ENCODE measurements around the gene GJB1. TPM values are rescaled to one million over a fixed set of nuclear protein-coding genes. Genes with fewer than 3 reads are reported as not detected.

GJB1 gene
- total RNA-seq, 1 experiment from 2014 or later = not detected

DNA sequence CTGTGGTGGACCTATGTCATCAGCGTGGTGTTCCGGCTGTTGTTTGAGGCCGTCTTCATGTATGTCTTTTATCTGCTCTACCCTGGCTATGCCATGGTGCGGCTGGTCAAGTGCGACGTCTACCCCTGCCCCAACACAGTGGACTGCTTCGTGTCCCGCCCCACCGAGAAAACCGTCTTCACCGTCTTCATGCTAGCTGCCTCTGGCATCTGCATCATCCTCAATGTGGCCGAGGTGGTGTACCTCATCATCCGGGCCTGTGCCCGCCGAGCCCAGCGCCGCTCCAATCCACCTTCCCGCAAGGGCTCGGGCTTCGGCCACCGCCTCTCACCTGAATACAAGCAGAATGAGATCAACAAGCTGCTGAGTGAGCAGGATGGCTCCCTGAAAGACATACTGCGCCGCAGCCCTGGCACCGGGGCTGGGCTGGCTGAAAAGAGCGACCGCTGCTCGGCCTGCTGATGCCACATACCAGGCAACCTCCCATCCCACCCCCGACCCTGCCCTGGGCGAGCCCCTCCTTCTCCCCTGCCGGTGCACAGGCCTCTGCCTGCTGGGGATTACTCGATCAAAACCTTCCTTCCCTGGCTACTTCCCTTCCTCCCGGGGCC, 1.2 kb downstream of the GJB1 start:
- H3K14ac ChIP-seq (ENCODE audit: insufficient read depth, low read length) = no peak overlapping the region; the same call in 1 of the 2 replicates
- H3K27me3 Mint-ChIP-seq (ENCODE audit: low read depth) = no peaks in the 10 kb centered on the region; the same call in 1 of the 2 replicates
- H4K20me1 ChIP-seq (ENCODE audit: control insufficient read depth, insufficient read depth, insufficient read length) = no peaks in the 10 kb centered on the region
- no peak overlapping the region for H3K18ac ChIP-seq (ENCODE audit: insufficient read length, low read depth, low read length)
- H2BK15ac ChIP-seq (ENCODE audit: low read depth, low read length) = no peak overlapping the region
- 0 out of 5 replicates have a peak overlapping the region, but pooled peaks of 1 of the 2 experiments have one; percentile 45 for H3K4me3 Mint-ChIP-seq
- H3K9me3 Mint-ChIP-seq = peaks cover 61 to 78% of the 10 kb centered on the region in 2 experiments
- no peak overlapping the region for H3K9ac ChIP-seq (ENCODE audit: extremely low read depth, insufficient read length, low read length)
- no peak overlapping the region for H4K91ac ChIP-seq (ENCODE audit: insufficient read length, low read depth, low read length)
- TF ChIP-seq, protein P1, sequence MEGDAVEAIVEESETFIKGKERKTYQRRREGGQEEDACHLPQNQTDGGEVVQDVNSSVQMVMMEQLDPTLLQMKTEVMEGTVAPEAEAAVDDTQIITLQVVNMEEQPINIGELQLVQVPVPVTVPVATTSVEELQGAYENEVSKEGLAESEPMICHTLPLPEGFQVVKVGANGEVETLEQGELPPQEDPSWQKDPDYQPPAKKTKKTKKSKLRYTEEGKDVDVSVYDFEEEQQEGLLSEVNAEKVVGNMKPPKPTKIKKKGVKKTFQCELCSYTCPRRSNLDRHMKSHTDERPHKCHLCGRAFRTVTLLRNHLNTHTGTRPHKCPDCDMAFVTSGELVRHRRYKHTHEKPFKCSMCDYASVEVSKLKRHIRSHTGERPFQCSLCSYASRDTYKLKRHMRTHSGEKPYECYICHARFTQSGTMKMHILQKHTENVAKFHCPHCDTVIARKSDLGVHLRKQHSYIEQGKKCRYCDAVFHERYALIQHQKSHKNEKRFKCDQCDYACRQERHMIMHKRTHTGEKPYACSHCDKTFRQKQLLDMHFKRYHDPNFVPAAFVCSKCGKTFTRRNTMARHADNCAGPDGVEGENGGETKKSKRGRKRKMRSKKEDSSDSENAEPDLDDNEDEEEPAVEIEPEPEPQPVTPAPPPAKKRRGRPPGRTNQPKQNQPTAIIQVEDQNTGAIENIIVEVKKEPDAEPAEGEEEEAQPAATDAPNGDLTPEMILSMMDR (conservative IDR thresholded peaks at IDR 0.05) = no peak
- no peak overlapping the region for H3T11ph ChIP-seq (ENCODE audit: low read length)
- no peaks in the 10 kb centered on the region for H3K79me2 ChIP-seq (ENCODE audit: insufficient read depth, low read length)
- no peak overlapping the region for H3K27ac ChIP-seq (ENCODE audit: insufficient read length, low read depth, low read length)
- no peak overlapping the region for H4K8ac ChIP-seq (replicated peaks; ENCODE audit: insufficient read length, low read depth, low read length)
- no peak for DNase-seq
- H2AK5ac ChIP-seq (ENCODE audit: insufficient read length, low read length) = no peak overlapping the region
- H3K9me3 ChIP-seq (ENCODE audit: control insufficient read depth, low read depth, low read length) = peaks cover 16% of the 10 kb centered on the region
- peaks cover 0 to 11% (median 5%) of the 10 kb centered on the region in 3 experiments; a peak in 3 of 7 replicates for H3K36me3 Mint-ChIP-seq (ENCODE audit: insufficient read depth in 1 of 3, low read depth in 3 of 3)
- no peak overlapping the region for H4K5ac ChIP-seq (ENCODE audit: insufficient read length, low read depth, low read length)
- no peaks in the 10 kb centered on the region for H3K79me1 ChIP-seq (ENCODE audit: insufficient read depth, low read depth, low read length, poor library complexity, severe bottlenecking)
- no CpG with 5 or more reads among the region's 32 CpGs for WGBS (ENCODE audit: extremely low coverage, insufficient read length, low lambda C conversion rate)
- no peaks in the 10 kb centered on the region for H3K4me1 ChIP-seq (ENCODE audit: insufficient read depth, low read length)
- H3K4me1 Mint-ChIP-seq = peaks cover 13 to 29% of the 10 kb centered on the region in 2 experiments
- H3K4ac ChIP-seq (ENCODE audit: low read depth, low read length) = no peak overlapping the region
- H3K27ac Mint-ChIP-seq = no peak overlapping the region
- no peak overlapping the region for H3K4me2 ChIP-seq (ENCODE audit: insufficient read depth, insufficient read length, low read length)
- no peak overlapping the region for H3K23ac ChIP-seq (ENCODE audit: insufficient read length, low read depth, low read length)
- H3K56ac ChIP-seq (ENCODE audit: insufficient read length, low read depth, low read length) = no peak overlapping the region
- no peaks in the 10 kb centered on the region for H3K27me3 ChIP-seq (ENCODE audit: insufficient read depth, low read length)
- H2BK120ac ChIP-seq (ENCODE audit: low read depth, low read length, poor library complexity, severe bottlenecking) = no peak overlapping the region
- no peak overlapping the region for H2BK5ac ChIP-seq (ENCODE audit: insufficient read length, low read length)
- H2BK12ac ChIP-seq (ENCODE audit: insufficient read length, low read depth, low read length) = no peak overlapping the region
- no peak overlapping the region for H2BK20ac ChIP-seq (ENCODE audit: low read depth, low read length, poor library complexity, severe bottlenecking)
- no peaks in the 10 kb centered on the region for H3K23me2 ChIP-seq (ENCODE audit: insufficient read length, low read depth, low read length, poor library complexity, severe bottlenecking)
- H2AFZ ChIP-seq (ENCODE audit: low read length) = no peak overlapping the region

Measured in H9 (cell line).